Body of pancreas (tissue), 4 donors: ENCODE data around the gene C1orf74. TPM values are rescaled to one million over a fixed set of nuclear protein-coding genes. Genes with fewer than 3 reads are reported as not detected.

ENCODE experiments used
- ATAC-seq: fragments of 150-250 bp; one replicate; pipeline ENCODE4 v1.9.1; 2016
- DNase-seq, 4 donors: peaks; one replicate each; pipeline ENCODE4 v3.0.0-alpha.2; 2019
- H3K27ac ChIP-seq, 4 donors: fragments of 200-600 bp; sonication (generic); 1 replicate in 3 of 4; 2 replicates in 1 of 4; pipeline versions ENCODE4 v1.5.1 to v1.6.1; 2016 to 2019; ENCODE audit warnings: mild to moderate bottlenecking in 1 of 4, mixed read lengths in 1 of 4, moderate library complexity in 1 of 4
- H3K27me3 ChIP-seq, 2 donors: fragments of 200-600 bp; sonication (generic); one replicate each; pipeline ENCODE4 v1.6.0; 2016; ENCODE audit warnings: mild to moderate bottlenecking in 1 of 2
- H3K36me3 ChIP-seq, 2 donors: fragments of 200-600 bp; sonication (generic); replicated peaks in 1 of 2; 2 replicates each; pipeline ENCODE4 v1.5.1; 2016; ENCODE audit warnings: low read depth in 2 of 2; ENCODE audit not compliant: insufficient read depth in 1 of 2
- H3K4me1 ChIP-seq: fragments of 200-600 bp; sonication (generic); one replicate; pipeline ENCODE4 v1.6.0; 2016
- H3K4me3 ChIP-seq, 2 donors: fragments of 200-600 bp; sonication (generic); 1 replicate in 1 of 2; 2 replicates in 1 of 2; pipeline ENCODE4 v1.5.1; 2016 to 2019
- H3K9me3 ChIP-seq, 3 donors: fragments of 200-600 bp; sonication (generic); 1 replicate in 2 of 3; 2 replicates in 1 of 3; pipeline ENCODE4 v1.5.1; 2016
- CTCF ChIP-seq, 7 experiments: fragments of 450-650 bp in 4 of 7; fragments of 200-600 bp in 3 of 7; sonication (generic) in 3 of 7; IDR thresholded peaks; one replicate each; pipeline ENCODE4 v1.5.1; 2016 to 2019; ENCODE audit warnings: antibody characterized with exemption in 7 of 7
- POLR2A ChIP-seq, 3 donors: fragments of 450-650 bp; IDR thresholded peaks; one replicate each; pipeline ENCODE4 v1.6.1; 2016; ENCODE audit warnings: antibody characterized with exemption in 3 of 3, mild to moderate bottlenecking in 2 of 3
- WGBS, 2 donors: methylation state at CpG; one replicate each; pipeline ENCODE4 v1.1.5; 2017; 5-methylcytosine and 5-hydroxymethylcytosine counted together
- intact Hi-C: fragments of 100-400 bp; cut with DNase I; formaldehyde crosslinking; loops from one replicate; pipeline ENCODE4 v1.15.1; 2023
- total RNA-seq, 2 donors: library from RNA; depleted of rRNA; stranded (reverse); fragments of >200 nt; gene quantifications; one replicate each; pipeline ENCODE4 v1.1.0, GENCODE V29; 2016

Gene C1orf74
- total RNA-seq, 2 donors from 2014 or later, result 0.33 to 1.0 TPM

DNA sequence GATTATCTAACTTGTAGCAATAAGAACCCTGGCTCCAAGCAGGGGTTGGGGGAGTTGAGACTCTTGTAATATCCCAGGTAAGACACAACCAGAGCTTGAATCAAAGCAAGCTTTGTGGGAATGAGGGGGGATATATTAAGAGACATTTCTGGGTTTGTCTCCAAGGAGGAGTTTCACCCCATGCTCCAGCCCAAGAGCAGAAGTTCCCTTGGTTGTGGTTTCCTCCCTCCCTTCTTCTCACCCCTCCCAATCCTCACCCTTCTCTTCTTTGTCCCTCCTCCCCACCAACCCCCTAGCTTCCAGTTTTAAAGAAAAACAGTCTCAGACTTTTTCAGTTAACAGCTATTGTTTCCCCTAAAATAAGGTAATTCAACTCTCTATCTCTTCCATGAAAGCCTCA, 16.7 kb downstream of the C1orf74 start:
- no peak for TF ChIP-seq POLR2A (IDR thresholded peaks at IDR 0.05)
- no peak for TF ChIP-seq CTCF (IDR thresholded peaks at IDR 0.05)
- H3K9me3 ChIP-seq, result no peaks in the 10 kb centered on the region
- H3K4me1 ChIP-seq, result peaks cover 15% of the 10 kb centered on the region
- no peaks in the 10 kb centered on the region for H3K27me3 ChIP-seq
- intact Hi-C loops, result no loop called here
- H3K36me3 ChIP-seq, result no peaks in the 10 kb centered on the region
- H3K27ac ChIP-seq, result no peak overlapping the region
- ATAC-seq (no peak), DNase-seq (no peak)
- H3K4me3 ChIP-seq, result no peak overlapping the region

- Histone ChIP-seq H3K4me1 (peaks cover 15% of the 10 kb centered on the region), H3K9me3 (no peaks in the 10 kb centered on the region), H3K36me3 (no peaks in the 10 kb centered on the region), H3K4me3 (no peak overlapping the region), H3K27ac (no peak overlapping the region), H3K27me3 (no peaks in the 10 kb centered on the region)
- intact Hi-C loops, result no loop called here
- no peak for TF ChIP-seq CTCF (IDR thresholded peaks at IDR 0.05)
- TF ChIP-seq POLR2A (IDR thresholded peaks at IDR 0.05), result no peak
- DNase-seq (no peak), ATAC-seq (no peak)
These were observed 17.3 kb downstream of the C1orf74 start for GRCh38 chr1:209767096-209767495.

DNA sequence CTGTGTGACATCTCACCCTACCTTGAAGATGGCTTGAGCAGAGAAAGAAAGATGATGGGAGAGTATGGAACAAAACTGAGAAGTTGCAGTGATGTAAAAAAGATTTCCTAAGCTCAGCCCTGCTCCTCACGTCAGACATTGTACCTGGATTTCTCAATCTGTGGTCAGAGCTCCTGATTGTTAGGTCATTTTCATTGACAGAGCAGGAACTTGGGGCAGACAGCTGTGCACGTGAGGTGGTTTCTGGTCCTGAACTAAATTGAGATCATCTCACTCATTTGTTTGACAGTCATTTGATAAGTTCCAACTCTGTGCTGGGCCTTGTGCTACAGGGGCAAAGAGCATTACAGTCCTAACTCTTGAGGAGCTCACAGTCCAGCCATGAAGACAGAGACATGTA, 18.3 kb downstream of the C1orf74 start:
- H3K27ac ChIP-seq, result no peak overlapping the region
- WGBS, 2 donors, result 40 to 48% methylated on average over 2 of the region's 2 CpGs
- no peak overlapping the region for H3K4me3 ChIP-seq
- peaks cover 15% of the 10 kb centered on the region for H3K4me1 ChIP-seq
- TF ChIP-seq CTCF (IDR thresholded peaks at IDR 0.05) (no peak), POLR2A (IDR thresholded peaks at IDR 0.05) (no peak)
- DNase-seq, result no peak
- H3K27me3 ChIP-seq, result no peaks in the 10 kb centered on the region
- no peaks in the 10 kb centered on the region for H3K9me3 ChIP-seq
- H3K36me3 ChIP-seq, result no peaks in the 10 kb centered on the region
- no peak for ATAC-seq
- intact Hi-C loops, result no loop called here

- intact Hi-C loops, result no loop called here
These were observed 23.2 kb downstream of the C1orf74 start for GRCh38 chr1:209761011-209761635.

More at GRCh38 chr1:209761011-209761635, 23.2 kb downstream of the C1orf74 start:
- Histone ChIP-seq H3K4me3 (no peak overlapping the region), H3K27ac (no peak overlapping the region), H3K4me1 (no peaks in the 10 kb centered on the region), H3K36me3 (no peaks in the 10 kb centered on the region), H3K27me3 (no peaks in the 10 kb centered on the region), H3K9me3 (no peaks in the 10 kb centered on the region)
- no peak for DNase-seq
- no peak for ATAC-seq
- TF ChIP-seq POLR2A (IDR thresholded peaks at IDR 0.05), result no peak
- TF ChIP-seq CTCF (IDR thresholded peaks at IDR 0.05), result no peak
